ENCODE measurements around the gene RABGAP1.

DNA sequence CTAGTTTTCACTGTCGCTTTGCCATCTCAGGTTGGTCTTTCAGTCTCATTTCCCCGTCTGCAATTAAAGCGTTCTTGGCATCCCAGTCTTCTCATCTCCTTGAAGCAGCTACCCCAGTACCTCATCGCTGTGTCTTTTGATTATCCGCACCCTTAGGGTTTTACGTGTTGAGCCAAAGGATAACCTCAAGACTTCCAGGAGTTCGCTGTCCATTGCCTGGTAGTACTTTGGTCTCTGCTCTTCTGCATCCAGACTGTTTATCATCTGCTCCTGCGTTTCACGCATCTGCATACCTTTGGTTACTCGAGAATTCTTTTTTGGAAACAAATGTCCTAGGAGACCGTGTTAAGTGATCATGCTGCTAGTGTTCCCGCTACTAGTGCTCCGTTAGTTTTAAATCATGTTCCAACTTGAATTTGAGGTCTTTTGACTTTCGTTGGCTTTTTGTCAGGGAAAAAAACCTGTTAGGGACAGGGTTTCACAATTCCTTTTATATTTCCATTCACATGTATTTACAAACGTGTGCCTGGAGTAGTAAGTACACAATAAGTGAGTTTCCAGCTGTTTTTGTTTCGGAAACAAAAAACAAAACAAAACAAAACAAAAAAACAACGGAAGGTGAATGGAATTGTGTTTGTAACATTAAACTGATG, 888 bp downstream of the RABGAP1 start:
- no peak for TF ChIP-seq EZH2 (IDR thresholded peaks at IDR 0.05; ENCODE audit: insufficient read depth, poor library complexity, severe bottlenecking)
- no peak for TF ChIP-seq EZH2phosphoT487 (IDR thresholded peaks at IDR 0.05; ENCODE audit: insufficient read depth, low read depth)
